WTC11 (cell line): ENCODE measurements around the gene ACTRT2. TPM values are rescaled to one million over a fixed set of nuclear protein-coding genes. Genes with fewer than 3 reads are reported as not detected.

Experiments used
- ATAC-seq: fragments of 200-7000 bp; cut with Tn5 transposase; 2 replicates; pipeline ENCODE4 v1.10.0; 2021; ENCODE audit warnings: mild to moderate bottlenecking, moderate library complexity
- CTCF ChIA-PET: fragments of 300-600 bp; sonication (Branson Sonifier 250); formaldehyde crosslinking; loops from one replicate; lab custom pipeline; 2021; ENCODE audit warnings: antibody characterized with exemption; lab: Charles Lee
- POLR2A ChIA-PET: fragments of 350-600 bp; sonication (Branson Sonifier 250); formaldehyde crosslinking; loops from one replicate; lab custom pipeline; 2021; ENCODE audit warnings: antibody characterized with exemption; lab: Charles Lee
- DNase-seq: peaks from one replicate; pipeline ENCODE4 v3.0.0; 2021; ENCODE audit warnings: low spot score
- H3K27ac Mint-ChIP-seq: 2 replicates; pipeline ENCODE4 v1.8.0; 2021; ENCODE audit warnings: mixed read lengths
- H3K27me3 Mint-ChIP-seq: 2 replicates; pipeline ENCODE4 v1.8.0; 2021; ENCODE audit warnings: low read depth, mild to moderate bottlenecking, moderate library complexity, mixed read lengths
- H3K36me3 Mint-ChIP-seq: 2 replicates; pipeline ENCODE4 v1.8.0; 2021; ENCODE audit warnings: mixed read lengths
- H3K4me1 Mint-ChIP-seq: 2 replicates; pipeline ENCODE4 v1.8.0; 2022; ENCODE audit warnings: mixed read lengths
- H3K4me3 Mint-ChIP-seq: 2 replicates; pipeline ENCODE4 v1.8.0; 2021; ENCODE audit warnings: mild to moderate bottlenecking, moderate library complexity, mixed read lengths
- H3K9me3 Mint-ChIP-seq: 2 replicates; pipeline ENCODE4 v1.8.0; 2021; ENCODE audit warnings: mixed read lengths
- ATF1 ChIP-seq: sonication (generic); formaldehyde crosslinking; IDR thresholded peaks from 2 replicates; pipeline ENCODE4 v1.8.1; 2023; ENCODE audit warnings: mild to moderate bottlenecking, moderate library complexity, missing genetic modification reagents
- ATF2 ChIP-seq: sonication (generic); formaldehyde crosslinking; IDR thresholded peaks from 2 replicates; pipeline ENCODE4 v1.8.1; 2022; ENCODE audit warnings: low read depth, missing genetic modification reagents, borderline replicate concordance
- ATF3 ChIP-seq: sonication (generic); formaldehyde crosslinking; conservative IDR thresholded peaks from 2 replicates; pipeline ENCODE4 v1.8.1; 2022; ENCODE audit warnings: mild to moderate bottlenecking, missing genetic modification reagents
- E2F4 ChIP-seq: sonication (generic); formaldehyde crosslinking; IDR thresholded peaks from 2 replicates; pipeline ENCODE4 v1.8.1; 2022; ENCODE audit warnings: low read depth, mild to moderate bottlenecking, moderate library complexity, missing genetic modification reagents, borderline replicate concordance
- GRHL2 ChIP-seq: fragments of 250-450 bp; sonication (Bioruptor Pico); IDR thresholded peaks from 2 replicates; pipeline ENCODE4 v1.8.0; 2022; ENCODE audit warnings: mild to moderate bottlenecking, moderate library complexity; ENCODE audit not compliant: insufficient replicate concordance, severe bottlenecking
- JAZF1 ChIP-seq: fragments of 250-450 bp; sonication (Bioruptor Pico); IDR thresholded peaks from 2 replicates; pipeline ENCODE4 v1.9.0; 2021; ENCODE audit warnings: moderate library complexity, mild to moderate bottlenecking, inconsistent platforms
- MAX ChIP-seq: sonication (generic); formaldehyde crosslinking; IDR thresholded peaks from 2 replicates; pipeline ENCODE4 v1.8.0; 2022; ENCODE audit warnings: mild to moderate bottlenecking, missing genetic modification reagents
- PRDM15 ChIP-seq: sonication (generic); formaldehyde crosslinking; IDR thresholded peaks from 2 replicates; pipeline ENCODE4 v1.8.0; 2022; ENCODE audit warnings: missing genetic modification reagents
- RELA ChIP-seq: sonication (generic); formaldehyde crosslinking; IDR thresholded peaks from 2 replicates; pipeline ENCODE4 v1.8.1; 2022; ENCODE audit warnings: missing genetic modification reagents, mild to moderate bottlenecking, borderline replicate concordance
- RORB ChIP-seq: fragments of 250-450 bp; sonication (Bioruptor Pico); IDR thresholded peaks from 2 replicates; pipeline ENCODE4 v1.9.0; 2021; ENCODE audit warnings: mild to moderate bottlenecking
- SMAD4 ChIP-seq: sonication (generic); formaldehyde crosslinking; IDR thresholded peaks from 2 replicates; pipeline ENCODE4 v1.8.0; 2022; ENCODE audit warnings: mild to moderate bottlenecking, missing genetic modification reagents
- SOX15 ChIP-seq: fragments of 250-450 bp; sonication (Bioruptor Pico); IDR thresholded peaks from 2 replicates; pipeline ENCODE4 v1.9.0; 2021; ENCODE audit warnings: mild to moderate bottlenecking
- SP1 ChIP-seq: sonication (generic); formaldehyde crosslinking; conservative IDR thresholded peaks from 2 replicates; pipeline ENCODE4 v1.8.1; 2022; ENCODE audit warnings: missing genetic modification reagents
- TEAD1 ChIP-seq: sonication (generic); formaldehyde crosslinking; IDR thresholded peaks from 2 replicates; pipeline ENCODE4 v1.8.0; 2022; ENCODE audit warnings: mild to moderate bottlenecking, missing genetic modification reagents
- TP53 ChIP-seq: sonication (generic); formaldehyde crosslinking; IDR thresholded peaks from 2 replicates; pipeline ENCODE4 v1.8.1; 2023; ENCODE audit warnings: mild to moderate bottlenecking, missing genetic modification reagents
- ZMAT4 ChIP-seq: fragments of 250-450 bp; sonication (Bioruptor Pico); IDR thresholded peaks from 2 replicates; pipeline ENCODE4 v1.9.0; 2021; ENCODE audit warnings: mild to moderate bottlenecking
- ZNF232 ChIP-seq: sonication (generic); formaldehyde crosslinking; IDR thresholded peaks from 2 replicates; pipeline ENCODE4 v1.8.0; 2022; ENCODE audit warnings: mild to moderate bottlenecking, missing genetic modification reagents
- ZNF263 ChIP-seq: sonication (generic); formaldehyde crosslinking; IDR thresholded peaks from 2 replicates; pipeline ENCODE4 v1.8.1; 2022; ENCODE audit warnings: low read depth, mild to moderate bottlenecking, moderate library complexity, missing genetic modification reagents
- total RNA-seq: library from RNA; stranded (reverse); gene quantifications from 3 replicates; pipeline ENCODE4 v1.2.3, GENCODE V29; 2021

Gene ACTRT2
- total RNA-seq, 1 experiment from 2014 or later = not detected

- H3K4me1 Mint-ChIP-seq = peaks cover 7% of the 10 kb centered on the region; the same call in 1 of the 2 replicates
- ATAC-seq = no peak
- POLR2A ChIA-PET = no interaction called here
- no peaks in the 10 kb centered on the region for H3K36me3 Mint-ChIP-seq
- H3K27me3 Mint-ChIP-seq = peaks cover 77% of the 10 kb centered on the region
- no peak overlapping the region for H3K27ac Mint-ChIP-seq
- CTCF ChIA-PET = interaction anchor here (2.8 kb wide), 1 partner anchor 47 kb away, joined by 11 read pairs; no protein-coding TSS in a partner anchor
- H3K9me3 Mint-ChIP-seq = 0 out of 2 replicates have a peak, but pooled peaks cover 5% of the 10 kb centered on the region
- H3K4me3 Mint-ChIP-seq = no peak overlapping the region
- no peak for TF ChIP-seq ATF1 (CRISPR knock-in tag)
- no peak for TF ChIP-seq E2F4 (CRISPR knock-in tag)
- no peak for TF ChIP-seq PRDM15 (CRISPR knock-in tag)
- DNase-seq = no peak
Measured at GRCh38 chr1:3060127-3060526, 38.9 kb downstream of the ACTRT2 start.

- POLR2A ChIA-PET = no interaction called here
- Mint-ChIP-seq H3K27ac (no peak overlapping the region), H3K4me3 (no peak overlapping the region), H3K4me1 (peaks cover 7% of the 10 kb centered on the region; the same call in 1 of the 2 replicates), H3K9me3 (0 out of 2 replicates have a peak, but pooled peaks cover 5% of the 10 kb centered on the region), H3K36me3 (no peaks in the 10 kb centered on the region), H3K27me3 (peaks cover 84% of the 10 kb centered on the region)
- CTCF ChIA-PET = interaction anchor here (1.1 to 2.8 kb wide), 7 partner anchors 12 to 364 kb away, joined by 3 to 12 read pairs (median 6); no protein-coding TSS in a partner anchor
- DNase-seq = no peak
- ATAC-seq = no peak
- no peak for TF ChIP-seq RELA (CRISPR knock-in tag)
- no peak for TF ChIP-seq SP1 (CRISPR knock-in tag)
- TF ChIP-seq E2F4 (CRISPR knock-in tag) = no peak
- no peak for TF ChIP-seq ZNF232
- no peak for TF ChIP-seq ATF2 (CRISPR knock-in tag)
- no peak for TF ChIP-seq TEAD1 (CRISPR knock-in tag)
- no peak for TF ChIP-seq ZNF263 (CRISPR knock-in tag)
- TF ChIP-seq ZMAT4 (CRISPR knock-in tag) = no peak
- TF ChIP-seq MAX (CRISPR knock-in tag) = no peak
- TF ChIP-seq TP53 (CRISPR knock-in tag) = no peak
- no peak for TF ChIP-seq ATF1 (CRISPR knock-in tag)
- no peak for TF ChIP-seq SOX15 (CRISPR knock-in tag)
- TF ChIP-seq RORB (CRISPR knock-in tag) = no peak
- no peak for TF ChIP-seq GRHL2 (CRISPR knock-in tag)
- TF ChIP-seq ATF3 (CRISPR knock-in tag) = no peak
- TF ChIP-seq JAZF1 (CRISPR knock-in tag) = no peak
- no peak for TF ChIP-seq SMAD4 (CRISPR knock-in tag)
Measured at GRCh38 chr1:3060601-3061551, 39.6 kb downstream of the ACTRT2 start.
